ENCODE data around the gene TNFAIP8L1. TPM values are rescaled to one million over a fixed set of nuclear protein-coding genes. Genes with fewer than 3 reads are reported as not detected.

TNFAIP8L1 gene
- polyA plus RNA-seq, 10 donors: 8.7 to 13.9 (median 10.8) TPM

DNA sequence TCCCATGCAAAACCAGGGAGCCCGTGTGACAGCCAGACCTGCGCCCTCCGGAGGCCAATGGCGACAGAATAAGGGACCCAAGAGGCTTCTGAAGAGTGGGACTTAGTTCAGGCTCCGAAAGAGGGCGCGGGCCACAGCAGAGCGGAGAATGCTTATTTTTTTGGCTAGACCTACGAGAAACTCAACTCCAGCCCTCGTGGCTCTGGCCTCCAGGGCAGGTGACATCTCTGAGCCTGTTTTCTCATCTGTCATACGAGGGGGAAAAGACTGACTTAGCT lies 61.3 kb downstream of the TNFAIP8L1 start:
- DNase-seq: no peak

GRCh38 chr19:4701557-4701956 lies 62.2 kb downstream of the TNFAIP8L1 start:
- DNase-seq: no peak

DNA sequence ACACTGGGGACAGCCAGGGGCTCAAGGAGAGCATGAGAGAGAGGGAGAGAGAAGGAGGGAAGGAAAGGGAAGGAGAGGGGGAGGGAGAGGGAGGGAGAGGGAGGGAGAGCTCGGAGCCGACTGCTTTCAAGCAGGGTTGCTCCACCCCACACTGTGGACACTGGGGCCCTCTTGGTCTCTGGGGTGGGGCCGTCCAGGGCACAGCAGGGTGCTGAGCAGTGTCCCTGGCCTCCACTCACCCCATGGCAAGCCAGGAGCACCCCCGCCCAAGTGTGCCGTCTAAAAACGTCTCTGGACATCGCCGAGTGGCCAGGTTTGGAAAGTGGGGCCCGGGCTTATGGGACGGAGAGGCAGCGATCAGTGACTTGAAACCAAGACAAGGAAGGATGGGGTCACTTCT lies 63.4 kb downstream of the TNFAIP8L1 start:
- DNase-seq: no peak

- no peak for DNase-seq
Measured at GRCh38 chr19:4703671-4704316, 64.5 kb downstream of the TNFAIP8L1 start.

GRCh38 chr19:4704317-4704673 lies 65.0 kb downstream of the TNFAIP8L1 start:
- no peak for DNase-seq

Other genes with a start within 250 kb of the TNFAIP8L1 start
- 10 to 100 TPM; 45.0 to 80.2 (median 56.5) TPM for gene SH3GL1, start 239.0 kb upstream of the TNFAIP8L1 start, polyA plus RNA-seq (ENCODE audit: insufficient read length in 10 of 10)
- 10 to 100 TPM in 8 of 10 donors, 1 to 10 TPM in 2; 8.2 to 17.3 (median 12.3) TPM for gene CHAF1A, start 236.9 kb upstream of the TNFAIP8L1 start, polyA plus RNA-seq (ENCODE audit: insufficient read length in 10 of 10)
- gene UBXN6, start 181.7 kb upstream of the TNFAIP8L1 start, polyA plus RNA-seq (ENCODE audit: insufficient read length in 10 of 10): 100 to 1,000 TPM in 1 of 10 donors, 10 to 100 TPM in 9; 65.4 to 103 (median 90.2) TPM
- gene HDGFL2, start 167.2 kb upstream of the TNFAIP8L1 start, polyA plus RNA-seq (ENCODE audit: insufficient read length in 10 of 10): 10 to 100 TPM; 47.3 to 91.9 (median 57.4) TPM
- 1 to 10 TPM in 9 of 10 donors, under 1 TPM in 1; 0.68 to 9.4 (median 4.6) TPM for gene PLIN4, start 121.0 kb upstream of the TNFAIP8L1 start, polyA plus RNA-seq (ENCODE audit: insufficient read length in 10 of 10)
- 1 to 10 TPM in 9 of 10 donors, under 1 TPM in 1; 0.87 to 5.2 (median 1.5) TPM for gene PLIN5, start 104.3 kb upstream of the TNFAIP8L1 start, polyA plus RNA-seq (ENCODE audit: insufficient read length in 10 of 10)
- gene LRG1, start 99.5 kb upstream of the TNFAIP8L1 start, polyA plus RNA-seq (ENCODE audit: insufficient read length in 10 of 10): under 1 TPM; 0.35 to 0.98 (median 0.61) TPM
- gene SEMA6B, start 79.8 kb upstream of the TNFAIP8L1 start, polyA plus RNA-seq (ENCODE audit: insufficient read length in 10 of 10): 10 to 100 TPM; 27.5 to 45.9 (median 35.8) TPM
- gene MYDGF, start 30.8 kb downstream of the TNFAIP8L1 start, polyA plus RNA-seq (ENCODE audit: insufficient read length in 10 of 10): 10 to 100 TPM; 44.7 to 90.4 (median 56.5) TPM
- 10 to 100 TPM; 18.3 to 26.8 (median 21.5) TPM for gene DPP9, start 84.3 kb downstream of the TNFAIP8L1 start, polyA plus RNA-seq (ENCODE audit: insufficient read length in 10 of 10)
- 1 to 10 TPM; 2.1 to 3.5 (median 3.0) TPM for gene FEM1A, start 152.2 kb downstream of the TNFAIP8L1 start, polyA plus RNA-seq (ENCODE audit: insufficient read length in 10 of 10)
- gene TICAM1, start 192.2 kb downstream of the TNFAIP8L1 start, polyA plus RNA-seq (ENCODE audit: insufficient read length in 10 of 10): 1 to 10 TPM; 3.9 to 7.3 (median 4.8) TPM
- 10 to 100 TPM; 25.6 to 47.4 (median 38.1) TPM for gene PLIN3, start 228.2 kb downstream of the TNFAIP8L1 start, polyA plus RNA-seq (ENCODE audit: insufficient read length in 10 of 10)

Data from muscle of back (tissue), 11 donors.